ENCODE measurements around the gene ARHGEF16.

The ARHGEF16 gene

DNA sequence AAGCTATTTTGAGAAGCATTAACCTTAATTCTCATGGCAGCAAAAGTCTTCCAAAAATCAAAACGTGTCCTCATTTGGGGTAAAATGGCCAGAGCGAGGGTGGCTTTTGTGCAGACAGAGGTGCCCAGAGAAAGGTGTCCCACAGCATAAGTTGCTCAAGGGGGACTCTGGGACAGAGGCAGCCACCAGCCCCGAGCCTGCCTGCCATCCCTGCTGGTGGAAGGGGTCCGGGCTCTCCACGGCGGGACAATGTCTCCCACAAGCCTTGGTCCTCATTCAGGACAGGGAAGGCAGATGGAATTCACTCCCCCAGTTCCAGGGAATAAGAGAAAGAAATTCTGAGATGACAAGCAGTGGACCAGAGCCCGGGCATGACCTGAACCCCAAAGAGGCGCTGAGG is 12.6 kb upstream of the ARHGEF16 start:
- POLR2A ChIA-PET = no interaction called here
- no peak overlapping the region for H3K4me3 ChIP-seq (ENCODE audit: low read depth, low read length)
- no peak for DNase-seq (ENCODE audit: low read depth, low spot score)
- CTCF ChIA-PET = interaction anchor here (2.3 to 4.8 kb wide), 2 partner anchors 11 to 43 kb away, joined by 6 to 36 read pairs; no protein-coding TSS in a partner anchor
- TF ChIP-seq, protein P1, sequence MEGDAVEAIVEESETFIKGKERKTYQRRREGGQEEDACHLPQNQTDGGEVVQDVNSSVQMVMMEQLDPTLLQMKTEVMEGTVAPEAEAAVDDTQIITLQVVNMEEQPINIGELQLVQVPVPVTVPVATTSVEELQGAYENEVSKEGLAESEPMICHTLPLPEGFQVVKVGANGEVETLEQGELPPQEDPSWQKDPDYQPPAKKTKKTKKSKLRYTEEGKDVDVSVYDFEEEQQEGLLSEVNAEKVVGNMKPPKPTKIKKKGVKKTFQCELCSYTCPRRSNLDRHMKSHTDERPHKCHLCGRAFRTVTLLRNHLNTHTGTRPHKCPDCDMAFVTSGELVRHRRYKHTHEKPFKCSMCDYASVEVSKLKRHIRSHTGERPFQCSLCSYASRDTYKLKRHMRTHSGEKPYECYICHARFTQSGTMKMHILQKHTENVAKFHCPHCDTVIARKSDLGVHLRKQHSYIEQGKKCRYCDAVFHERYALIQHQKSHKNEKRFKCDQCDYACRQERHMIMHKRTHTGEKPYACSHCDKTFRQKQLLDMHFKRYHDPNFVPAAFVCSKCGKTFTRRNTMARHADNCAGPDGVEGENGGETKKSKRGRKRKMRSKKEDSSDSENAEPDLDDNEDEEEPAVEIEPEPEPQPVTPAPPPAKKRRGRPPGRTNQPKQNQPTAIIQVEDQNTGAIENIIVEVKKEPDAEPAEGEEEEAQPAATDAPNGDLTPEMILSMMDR (IDR thresholded peaks at IDR 0.05; ENCODE audit: insufficient read depth, low read length, missing control alignments) = no peak

DNA sequence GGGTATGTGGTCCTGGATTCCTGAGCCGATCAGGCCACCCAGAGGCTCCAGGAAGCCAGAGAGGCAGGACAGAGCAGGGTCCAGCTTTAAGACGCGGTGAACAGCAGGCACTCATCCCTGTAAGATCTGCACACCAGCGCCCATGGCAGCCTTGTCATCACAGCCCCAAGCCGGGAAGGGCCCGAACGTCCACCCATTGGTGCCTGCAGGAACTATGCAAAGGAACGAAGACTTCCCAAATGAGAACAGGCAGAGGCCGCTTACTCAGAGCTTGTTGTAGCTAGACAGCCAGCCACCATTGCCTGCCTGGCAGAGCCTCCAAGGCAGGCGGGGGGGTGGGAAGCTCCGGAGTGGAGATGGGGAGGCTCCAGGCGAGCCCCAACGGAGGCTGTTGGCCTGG is 12.1 kb upstream of the ARHGEF16 start:
- no peak for DNase-seq (ENCODE audit: low read depth, low spot score)
- ChIA-PET CTCF (interaction anchor here (2.3 to 4.8 kb wide), 2 partner anchors 11 to 43 kb away, joined by 6 to 36 read pairs; no protein-coding TSS in a partner anchor), POLR2A (no interaction called here)
- TF ChIP-seq, protein P1 (IDR thresholded peaks at IDR 0.05; ENCODE audit: insufficient read depth, low read length, missing control alignments) = no peak
- no peak overlapping the region for H3K4me3 ChIP-seq (ENCODE audit: low read depth, low read length)

DNA sequence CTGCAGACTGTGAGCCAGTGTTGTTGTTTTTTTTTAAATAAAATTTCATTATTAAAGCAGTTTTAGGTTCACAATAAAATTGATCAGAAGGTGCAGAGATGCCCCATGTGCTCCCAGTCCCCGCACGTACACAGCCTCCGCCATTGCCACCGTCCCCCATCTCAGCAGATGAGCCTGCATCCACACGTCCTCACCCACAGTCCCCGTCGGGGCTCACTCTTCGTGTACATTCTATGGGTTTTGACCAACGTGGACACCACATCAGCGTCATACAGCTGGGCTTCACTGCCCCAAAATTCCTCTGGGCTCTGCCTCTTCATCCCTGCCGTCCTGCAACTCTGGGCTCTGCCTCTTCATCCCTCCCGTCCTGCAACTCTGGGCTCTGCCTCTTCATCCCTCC is 11.6 kb upstream of the ARHGEF16 start:
- ChIA-PET CTCF (interaction anchor here (2.3 to 4.8 kb wide), 2 partner anchors 10 to 42 kb away, joined by 6 to 36 read pairs; no protein-coding TSS in a partner anchor), POLR2A (no interaction called here)
- TF ChIP-seq, protein P1 (IDR thresholded peaks at IDR 0.05; ENCODE audit: insufficient read depth, low read length, missing control alignments) = no peak
- no peak overlapping the region for H3K4me3 ChIP-seq (ENCODE audit: low read depth, low read length)
- no peak for DNase-seq (ENCODE audit: low read depth, low spot score)

DNA sequence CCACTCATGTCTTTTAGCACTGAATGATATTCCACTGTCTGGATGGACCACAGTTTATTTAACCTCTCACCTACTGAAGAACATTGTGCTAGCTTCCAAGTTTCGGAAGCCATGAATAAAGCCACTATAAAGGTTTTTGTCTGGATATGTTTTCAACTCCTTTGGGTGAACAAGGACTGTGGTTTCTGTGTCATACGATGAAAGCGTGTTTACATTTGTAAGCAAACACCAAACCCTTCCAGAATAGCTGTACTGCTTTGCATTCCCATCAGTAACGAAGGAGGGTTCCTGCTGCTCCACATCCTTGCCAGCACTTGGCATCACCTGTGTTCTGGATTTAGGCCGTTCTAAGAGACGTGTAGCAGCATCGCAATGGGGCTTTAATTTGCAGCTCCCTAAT is 10.7 kb upstream of the ARHGEF16 start:
- H3K4me3 ChIP-seq (ENCODE audit: low read depth, low read length) = no peak overlapping the region
- ChIA-PET POLR2A (no interaction called here), CTCF (interaction anchor here (1.7 to 4.8 kb wide), 2 partner anchors 9 to 28 kb away, joined by 7 to 36 read pairs; no protein-coding TSS in a partner anchor)
- TF ChIP-seq, protein P1 (IDR thresholded peaks at IDR 0.05; ENCODE audit: insufficient read depth, low read length, missing control alignments) = no peak
- DNase-seq (ENCODE audit: low read depth, low spot score) = no peak

DNA sequence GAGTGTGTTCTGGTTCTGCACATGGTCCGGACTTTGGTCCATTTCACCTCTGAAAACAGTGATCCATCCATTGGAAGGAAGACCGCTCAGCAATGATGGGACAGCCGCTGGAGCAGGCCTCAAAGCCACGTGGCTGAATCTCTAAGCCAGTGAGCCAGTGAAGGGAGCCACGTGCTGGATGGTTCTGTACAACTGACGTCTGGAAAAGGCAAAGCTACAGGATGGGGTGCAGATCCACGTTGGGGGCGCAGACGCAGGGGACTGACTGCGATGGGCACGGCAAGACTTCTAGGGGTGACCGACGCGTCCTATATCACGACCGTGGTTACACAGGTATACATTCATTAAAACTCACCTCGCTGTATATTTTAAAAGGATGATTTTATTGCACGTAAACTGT is 10.2 kb upstream of the ARHGEF16 start:
- CTCF ChIA-PET = interaction anchor here (1.7 to 4.8 kb wide), 2 partner anchors 9 to 28 kb away, joined by 7 to 36 read pairs; no protein-coding TSS in a partner anchor
- no peak for DNase-seq (ENCODE audit: low read depth, low spot score)
- TF ChIP-seq, protein P1 (IDR thresholded peaks at IDR 0.05; ENCODE audit: insufficient read depth, low read length, missing control alignments) = no peak
- no peak overlapping the region for H3K4me3 ChIP-seq (ENCODE audit: low read depth, low read length)
- POLR2A ChIA-PET = no interaction called here

DNA sequence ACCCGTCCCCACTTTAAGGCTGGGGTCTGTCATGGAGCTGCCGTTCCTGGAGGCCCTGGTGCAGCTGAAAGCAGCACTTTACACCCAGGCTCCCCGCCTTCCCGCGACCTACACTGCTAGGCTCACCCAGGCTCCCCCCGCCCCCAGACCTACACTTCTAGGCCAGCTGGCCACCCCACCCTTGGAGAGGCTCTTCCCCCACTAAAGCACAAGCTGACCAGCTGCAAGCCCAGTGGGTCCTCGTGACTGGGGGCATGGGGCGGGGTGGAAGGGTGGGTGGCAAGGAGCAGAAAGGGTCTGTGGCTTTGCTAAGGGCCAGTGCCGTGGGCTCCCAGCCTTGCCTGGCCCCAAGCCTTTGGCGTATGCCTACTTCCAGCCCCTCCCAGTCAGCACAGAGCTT is 9.7 kb upstream of the ARHGEF16 start:
- POLR2A ChIA-PET = no interaction called here
- TF ChIP-seq, protein P1 (IDR thresholded peaks at IDR 0.05; ENCODE audit: insufficient read depth, low read length, missing control alignments) = no peak
- DNase-seq (ENCODE audit: low read depth, low spot score) = no peak
- H3K4me3 ChIP-seq (ENCODE audit: low read depth, low read length) = no peak overlapping the region
- CTCF ChIA-PET = interaction anchor here (0.7 to 4.8 kb wide), 3 partner anchors 8 to 27 kb away, joined by 3 to 36 read pairs (median 7); no protein-coding TSS in a partner anchor
